HG02943 (cell line): ENCODE measurements around the gene MOXD1.
A peak's percentile ranks its signal among the peaks of the same experiment; 100 is the strongest.

Experiments used
- ATAC-seq: cut with Tn5 transposase; IDR thresholded peaks from one replicate; pipeline ENCODE4 v1.9.1; 2021; ENCODE audit warnings: mild to moderate bottlenecking, low read depth, moderate library complexity; ENCODE audit not compliant: unreplicated experiment

MOXD1 gene

DNA sequence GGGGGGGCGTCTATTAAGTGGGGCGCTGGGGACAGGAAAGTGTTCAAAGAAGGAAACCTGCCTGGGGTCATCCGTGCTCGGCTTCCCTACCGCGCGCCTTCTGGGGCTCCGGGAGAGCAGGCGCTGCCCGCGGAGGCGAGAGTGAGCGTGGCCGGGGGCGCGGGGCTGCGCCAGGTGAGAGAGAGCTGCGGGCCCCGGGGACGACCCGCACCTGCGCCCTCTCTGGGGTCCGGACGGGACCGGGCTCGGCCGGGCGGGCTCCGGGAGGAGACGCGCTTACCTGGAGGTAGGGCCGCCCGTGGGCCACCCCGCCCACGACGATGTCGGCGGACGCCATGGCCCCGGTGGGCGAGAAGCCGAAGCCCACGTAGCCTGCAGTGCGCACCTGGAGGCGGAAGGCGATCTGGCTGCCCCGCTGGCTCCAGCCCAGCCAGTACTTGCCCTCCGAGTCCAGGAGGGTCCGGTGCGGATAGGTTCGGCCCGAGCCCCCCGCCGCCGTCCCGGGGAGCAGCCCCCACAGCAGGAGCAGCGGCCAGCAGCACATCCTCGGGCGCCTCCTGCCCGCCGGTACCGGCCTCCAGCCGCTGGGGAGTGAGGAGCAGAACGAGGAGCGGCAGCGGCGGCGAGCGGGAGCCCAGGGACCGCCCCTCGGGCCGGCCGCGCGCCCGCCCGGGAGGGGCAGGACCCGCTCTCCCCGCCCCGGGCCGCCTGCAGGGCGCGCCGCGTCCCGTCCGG lies at the start of gene MOXD1:
Gene MOXD1, minus strand, starts transcription at position 593 of the 735 bp plus-strand sequence. Its CDS starts 49 bp downstream, at position 544.
- ATAC-seq, result peak; percentile 57

- ATAC-seq, result no peak
Measured at GRCh38 chr6:132446855-132447241, 45.6 kb upstream of the MOXD1 start.

GRCh38 chr6:132446141-132446854 lies 45.0 kb upstream of the MOXD1 start:
- ATAC-seq, result no peak

- no peak for ATAC-seq
Measured at GRCh38 chr6:132445201-132445951, 44.1 kb upstream of the MOXD1 start.

DNA sequence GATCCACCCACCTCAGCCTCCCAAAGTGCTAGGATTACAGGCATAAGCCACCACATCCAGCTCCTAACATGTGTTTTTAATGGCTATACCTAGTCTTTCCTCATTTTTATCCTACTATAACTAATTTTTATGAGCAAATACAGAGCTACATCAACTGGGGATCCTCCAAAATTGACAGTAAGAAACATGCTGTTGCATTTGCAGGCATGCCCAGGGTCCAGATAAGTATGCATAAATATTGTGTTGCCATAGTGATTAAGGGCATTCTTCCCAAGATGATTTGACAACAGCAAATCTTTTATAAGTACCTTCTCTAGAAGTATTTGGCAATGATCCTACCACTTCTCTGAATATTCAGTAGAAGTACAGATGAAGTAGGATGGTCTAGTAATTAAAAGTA lies 41.9 kb upstream of the MOXD1 start:
- ATAC-seq, result no peak

DNA sequence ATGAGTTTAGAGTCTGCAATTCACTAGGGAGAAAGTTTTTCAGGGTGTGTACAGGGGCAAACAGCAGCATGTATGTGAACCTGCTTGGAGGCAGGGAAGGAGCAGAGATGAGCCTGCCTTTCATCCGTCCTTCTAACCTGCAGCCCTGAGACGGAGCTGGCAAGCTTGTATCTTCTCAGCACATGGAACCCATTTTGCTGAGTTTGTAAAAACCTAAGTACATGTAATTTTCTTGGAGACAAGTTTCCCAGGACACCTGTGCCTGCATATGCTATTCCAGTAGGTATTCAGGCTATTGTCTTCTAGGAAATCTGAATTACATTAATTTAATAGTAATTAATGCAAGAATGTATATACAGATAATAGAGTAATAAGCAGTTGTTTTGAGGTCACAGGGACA lies 28.8 kb upstream of the MOXD1 start:
- no peak for ATAC-seq

GRCh38 chr6:132425176-132425575 lies 23.9 kb upstream of the MOXD1 start:
- no peak for ATAC-seq

- ATAC-seq, result no peak
Measured at GRCh38 chr6:132423839-132424238, 22.6 kb upstream of the MOXD1 start.

GRCh38 chr6:132418235-132418965 lies 17.1 kb upstream of the MOXD1 start:
- ATAC-seq, result no peak

DNA sequence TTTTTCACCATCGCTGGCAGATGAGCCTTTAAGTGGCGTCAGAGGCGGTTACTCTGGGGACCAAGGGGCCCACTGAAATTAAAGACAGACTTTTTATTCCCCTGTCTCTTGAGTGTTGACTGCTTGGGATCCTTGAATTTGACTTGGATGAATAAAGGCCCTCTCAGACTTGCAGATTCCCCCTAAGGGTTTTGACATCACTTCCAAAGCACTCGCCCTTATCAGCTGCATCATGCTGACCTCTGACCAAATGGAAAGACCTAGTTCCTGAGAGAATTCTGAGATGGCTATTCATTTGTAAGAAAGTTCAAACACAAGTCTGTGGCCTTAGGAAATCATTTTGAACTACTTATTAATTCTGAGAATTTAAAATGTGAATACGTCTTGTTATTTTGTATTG lies 13.5 kb upstream of the MOXD1 start:
- no peak for ATAC-seq

DNA sequence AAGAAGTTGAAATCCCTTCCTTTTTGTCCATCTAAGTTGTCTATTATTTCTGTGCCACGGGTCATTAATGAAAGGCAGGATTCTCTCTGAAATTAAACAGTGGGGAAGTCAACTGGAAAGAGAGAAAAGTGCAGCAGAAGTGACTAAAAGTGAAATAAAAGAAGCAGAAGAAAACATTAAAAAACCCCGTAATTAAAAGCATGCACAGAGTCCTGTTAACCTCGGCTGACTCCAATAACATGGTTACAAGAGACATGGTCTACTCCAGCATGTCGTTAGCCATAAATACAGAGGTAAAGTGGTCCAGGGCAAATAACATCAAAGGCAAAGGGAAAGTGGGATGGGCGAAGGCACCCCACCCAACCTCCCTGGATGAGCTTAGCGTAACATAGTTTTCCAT lies 13.0 kb upstream of the MOXD1 start:
- no peak for ATAC-seq

- no peak for ATAC-seq
Measured at GRCh38 chr6:132413499-132413802, 12.2 kb upstream of the MOXD1 start.

DNA sequence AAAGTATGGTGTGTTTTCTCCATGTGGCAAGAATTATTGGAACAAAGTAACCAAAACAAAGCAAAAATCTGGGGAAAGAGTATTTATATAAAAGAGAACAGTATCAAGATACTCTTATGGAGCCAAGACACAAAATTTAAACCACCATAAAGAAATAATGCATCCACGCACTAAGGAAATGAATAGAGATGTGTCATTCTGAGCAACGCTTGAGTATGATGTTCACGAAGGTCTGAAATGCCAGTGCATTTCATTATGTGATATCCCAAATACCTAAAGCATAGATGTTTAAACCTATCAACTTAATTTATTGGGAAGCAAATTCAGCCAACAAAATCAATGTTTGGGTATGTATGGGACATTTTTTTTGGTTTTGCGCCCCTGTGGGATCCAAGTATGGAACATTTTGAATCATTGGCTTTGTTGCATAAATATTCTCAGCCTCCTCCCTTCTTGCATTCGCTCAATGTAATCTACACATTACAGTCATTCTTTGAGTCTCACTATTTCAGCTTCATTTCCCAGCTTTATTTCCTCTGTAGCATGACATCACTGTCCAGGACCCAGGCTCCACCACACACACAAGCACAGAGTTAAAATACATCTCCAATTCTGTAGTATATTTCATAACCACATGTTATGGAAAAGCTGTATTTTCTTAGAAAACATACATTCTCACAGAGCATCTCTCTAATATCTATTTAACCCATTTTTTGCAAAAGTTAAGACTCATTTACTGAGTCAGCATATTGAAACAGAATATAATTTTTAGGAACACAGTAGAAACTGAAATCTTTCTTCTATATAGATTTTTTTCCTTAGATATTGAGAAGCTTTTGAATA lies 11.6 kb upstream of the MOXD1 start:
- no peak for ATAC-seq

- ATAC-seq, result no peak
Measured at GRCh38 chr6:132411296-132411695, 10.0 kb upstream of the MOXD1 start.

DNA sequence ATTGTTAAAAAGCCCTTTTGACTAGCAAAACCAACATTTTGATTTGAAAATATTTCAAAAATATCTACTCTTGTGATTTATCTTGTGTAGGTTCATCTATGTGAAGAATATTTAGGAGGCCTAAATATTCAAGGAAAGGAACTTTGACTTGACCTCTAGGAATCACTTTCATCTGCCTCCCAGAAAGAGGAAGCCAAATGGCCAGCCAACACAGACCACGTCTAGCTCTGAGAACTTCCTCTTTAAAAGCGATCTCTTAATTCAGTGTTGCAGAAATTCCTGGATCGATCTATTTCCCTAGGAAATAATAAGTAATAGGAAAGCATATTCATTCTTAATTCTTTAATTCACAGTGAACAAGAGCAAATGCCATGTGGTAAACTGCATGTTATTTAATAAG lies 9.6 kb upstream of the MOXD1 start:
- ATAC-seq, result no peak

- ATAC-seq, result no peak
Measured at GRCh38 chr6:132405143-132405915, 4.1 kb upstream of the MOXD1 start.

GRCh38 chr6:132404736-132405135 lies 3.5 kb upstream of the MOXD1 start:
- no peak for ATAC-seq

DNA sequence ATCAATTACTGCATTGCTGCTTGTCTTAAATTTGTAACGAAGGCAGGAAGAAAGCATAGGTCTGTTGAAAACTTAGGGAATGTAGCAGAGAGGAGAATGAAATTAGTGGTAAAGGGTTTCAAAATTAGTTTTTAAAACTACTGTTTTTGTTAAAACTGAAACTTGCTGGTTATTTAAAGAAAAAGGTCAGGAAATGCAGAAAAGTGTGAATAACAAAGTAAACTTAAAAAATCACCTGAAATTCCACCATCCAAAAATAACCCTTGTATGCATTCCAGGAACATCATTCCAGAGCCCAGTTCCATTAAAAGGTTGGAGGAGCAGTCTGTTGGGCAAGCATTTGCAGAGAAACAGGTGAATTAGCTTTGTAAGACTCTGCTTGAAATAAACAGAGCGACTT lies 3.1 kb upstream of the MOXD1 start:
- no peak for ATAC-seq

DNA sequence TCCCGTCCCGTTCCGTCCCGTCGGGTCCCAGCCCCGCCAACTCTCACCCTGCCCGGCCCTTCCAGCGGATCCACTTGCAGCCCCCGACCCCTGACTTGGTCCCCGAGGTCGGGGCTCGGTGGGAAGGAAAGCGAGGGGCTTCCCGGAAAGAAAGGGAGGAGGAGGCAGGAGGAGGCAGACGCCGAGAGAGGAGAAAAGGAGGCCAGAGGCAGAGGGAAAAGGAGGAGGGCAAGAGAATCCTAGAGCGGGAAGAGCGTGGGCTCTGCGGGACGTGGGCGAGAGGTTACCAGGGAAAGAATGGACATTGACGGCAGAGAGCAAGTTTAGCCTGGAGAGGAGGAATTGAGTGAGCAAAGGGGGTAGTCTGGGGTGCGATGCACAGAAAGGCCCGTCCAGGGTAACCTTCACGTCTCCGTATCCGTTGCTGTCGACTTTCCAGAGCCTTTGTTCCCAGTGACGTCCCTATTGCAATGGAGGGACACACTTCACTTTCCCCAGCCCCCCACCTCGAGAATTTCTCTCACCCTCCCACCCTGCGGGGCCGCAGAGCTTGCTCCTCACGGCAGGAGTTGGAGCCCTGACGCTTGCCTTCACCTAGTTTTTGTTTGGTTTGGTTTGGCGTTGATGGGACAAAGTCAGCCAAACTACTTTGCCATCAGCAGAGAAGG lies 477 bp upstream of the MOXD1 start:
- ATAC-seq, result no peak
